H9 (cell line): ENCODE data around the gene EGLN1. TPM values are rescaled to one million over a fixed set of nuclear protein-coding genes. Genes with fewer than 3 reads are reported as not detected.

Experiments
- DNase-seq: peaks from one replicate; pipeline ENCODE4 v3.0.0-alpha.2; 2017
- H2AFZ ChIP-seq: one replicate; pipeline ENCODE4 v1.6.1; 2013; ENCODE audit warnings: mild to moderate bottlenecking, low read length, control low read depth, moderate library complexity
- H2AK5ac ChIP-seq: 2 replicates; pipeline ENCODE4 v1.6.1; 2013; ENCODE audit warnings: low read length, control low read depth, mixed read lengths; ENCODE audit not compliant: insufficient read length
- H2BK120ac ChIP-seq: one replicate; pipeline ENCODE4 v1.6.1; 2013; ENCODE audit warnings: low read depth, mild to moderate bottlenecking, low read length, control low read depth, inconsistent platforms; ENCODE audit not compliant: poor library complexity, severe bottlenecking
- H2BK12ac ChIP-seq: 2 replicates; pipeline ENCODE4 v1.6.1; 2013; ENCODE audit warnings: low read length, control low read depth, mixed read lengths, low read depth; ENCODE audit not compliant: insufficient read length
- H2BK15ac ChIP-seq: 2 replicates; pipeline ENCODE4 v1.6.1; 2013; ENCODE audit warnings: low read depth, low read length, control low read depth
- H2BK20ac ChIP-seq: one replicate; pipeline ENCODE4 v1.6.1; 2013; ENCODE audit warnings: low read depth, mild to moderate bottlenecking, low read length, control low read depth, inconsistent platforms; ENCODE audit not compliant: poor library complexity, severe bottlenecking
- H2BK5ac ChIP-seq: 2 replicates; pipeline ENCODE4 v1.6.1; 2013; ENCODE audit warnings: low read length, control low read depth, mixed read lengths; ENCODE audit not compliant: insufficient read length
- H3K14ac ChIP-seq: 2 replicates; pipeline ENCODE4 v1.6.1; 2013; ENCODE audit warnings: low read length, control low read depth; ENCODE audit not compliant: insufficient read depth
- H3K18ac ChIP-seq: 2 replicates; pipeline ENCODE4 v1.6.1; 2013; ENCODE audit warnings: low read depth, mild to moderate bottlenecking, mixed read lengths, low read length, control low read depth; ENCODE audit not compliant: insufficient read length
- H3K23ac ChIP-seq: 2 replicates; pipeline ENCODE4 v1.6.1; 2013; ENCODE audit warnings: low read length, control low read depth, mixed read lengths, low read depth; ENCODE audit not compliant: insufficient read length
- H3K23me2 ChIP-seq: 2 replicates; pipeline ENCODE4 v1.6.1; 2013; ENCODE audit warnings: low read depth, mild to moderate bottlenecking, mixed read lengths, low read length, control low read depth; ENCODE audit not compliant: insufficient read length, poor library complexity, severe bottlenecking
- H3K27ac ChIP-seq: 2 replicates; pipeline ENCODE4 v1.5.1; 2013; ENCODE audit warnings: low read length, control low read depth, mixed read lengths, low read depth; ENCODE audit not compliant: insufficient read length
- H3K27me3 ChIP-seq: 2 replicates; pipeline ENCODE4 v1.6.1; 2013; ENCODE audit warnings: low read length, control low read depth, inconsistent platforms; ENCODE audit not compliant: insufficient read depth
- H3K4ac ChIP-seq: 2 replicates; pipeline ENCODE4 v1.6.1; 2013; ENCODE audit warnings: low read depth, mild to moderate bottlenecking, control low read depth, inconsistent platforms, low read length, moderate library complexity
- H3K4me1 ChIP-seq: 2 replicates; pipeline ENCODE4 v1.6.1; 2013; ENCODE audit warnings: low read length, control low read depth, inconsistent platforms; ENCODE audit not compliant: insufficient read depth
- H3K4me2 ChIP-seq: 2 replicates; pipeline ENCODE4 v1.6.1; 2013; ENCODE audit warnings: low read length, control low read depth, mixed read lengths; ENCODE audit not compliant: insufficient read length, insufficient read depth
- H3K56ac ChIP-seq: 2 replicates; pipeline ENCODE4 v1.6.1; 2013; ENCODE audit warnings: low read depth, mild to moderate bottlenecking, mixed read lengths, low read length, control low read depth; ENCODE audit not compliant: insufficient read length
- H3K79me1 ChIP-seq: 2 replicates; pipeline ENCODE4 v1.6.1; 2013; ENCODE audit warnings: low read depth, mild to moderate bottlenecking, moderate library complexity, low read length, control low read depth, inconsistent platforms; ENCODE audit not compliant: insufficient read depth, poor library complexity, severe bottlenecking
- H3K79me2 ChIP-seq: 2 replicates; pipeline ENCODE4 v1.6.1; 2013; ENCODE audit warnings: low read length, control low read depth, inconsistent platforms; ENCODE audit not compliant: insufficient read depth
- H3K9ac ChIP-seq: 2 replicates; pipeline ENCODE4 v1.6.1; 2013; ENCODE audit warnings: low read length, control low read depth, mixed read lengths; ENCODE audit not compliant: insufficient read length; ENCODE audit errors: extremely low read depth
- H3K9me3 ChIP-seq: one replicate; pipeline ENCODE4 v1.6.1; 2013; ENCODE audit warnings: low read depth, low read length, inconsistent platforms; ENCODE audit not compliant: control insufficient read depth
- H3T11ph ChIP-seq: one replicate; pipeline ENCODE4 v1.6.1; 2013; ENCODE audit warnings: mild to moderate bottlenecking, low read length, control low read depth, inconsistent platforms
- H4K20me1 ChIP-seq: one replicate; pipeline ENCODE4 v1.6.1; 2013; ENCODE audit not compliant: control insufficient read depth, insufficient read length, insufficient read depth
- H4K5ac ChIP-seq: 2 replicates; pipeline ENCODE4 v1.6.1; 2013; ENCODE audit warnings: low read depth, mild to moderate bottlenecking, mixed read lengths, low read length, control low read depth; ENCODE audit not compliant: insufficient read length
- H4K8ac ChIP-seq: replicated peaks from 2 replicates; pipeline ENCODE4 v1.6.1; 2013; ENCODE audit warnings: low read length, control low read depth, mixed read lengths, low read depth; ENCODE audit not compliant: insufficient read length
- H4K91ac ChIP-seq: 2 replicates; pipeline ENCODE4 v1.6.1; 2013; ENCODE audit warnings: low read depth, mild to moderate bottlenecking, moderate library complexity, mixed read lengths, low read length, control low read depth; ENCODE audit not compliant: insufficient read length
- H3K27ac Mint-ChIP-seq, 3 experiments: 2 replicates in 2 of 3; 3 replicates in 1 of 3; pipeline ENCODE4 v1.8.0; 2020 to 2021; ENCODE audit warnings: mixed read lengths in 3 of 3, mild to moderate bottlenecking in 1 of 3, moderate library complexity in 1 of 3
- H3K27me3 Mint-ChIP-seq: 2 replicates; pipeline ENCODE4 v1.8.0; 2021; ENCODE audit warnings: low read depth, mild to moderate bottlenecking, moderate library complexity, mixed read lengths
- H3K36me3 Mint-ChIP-seq, 3 experiments: 2 replicates in 2 of 3; 3 replicates in 1 of 3; pipeline ENCODE4 v1.8.0; 2020 to 2021; ENCODE audit warnings: low read depth in 3 of 3, mixed read lengths in 3 of 3; ENCODE audit not compliant: insufficient read depth in 1 of 3
- H3K4me1 Mint-ChIP-seq, 2 experiments: 2 replicates each; pipeline ENCODE4 v1.8.0; 2020; ENCODE audit warnings: mixed read lengths in 2 of 2
- H3K4me3 Mint-ChIP-seq, 2 experiments: 2 replicates in 1 of 2; 3 replicates in 1 of 2; pipeline ENCODE4 v1.8.0; 2020 to 2021; ENCODE audit warnings: mild to moderate bottlenecking in 2 of 2, mixed read lengths in 2 of 2, moderate library complexity in 1 of 2
- H3K9me3 Mint-ChIP-seq, 2 experiments: 2 replicates in 1 of 2; 3 replicates in 1 of 2; pipeline ENCODE4 v1.8.0; 2020; ENCODE audit warnings: mild to moderate bottlenecking in 2 of 2, mixed read lengths in 2 of 2, moderate library complexity in 1 of 2
- CTCF ChIP-seq: fragments of 200-600 bp; sonication (generic); conservative IDR thresholded peaks from 3 replicates; pipeline ENCODE4 v1.8.0; 2021; ENCODE audit warnings: antibody characterized with exemption, mild to moderate bottlenecking
- WGBS: extraction: QIAGEN DNeasy Blood & Tissue Kit; methylation state at CpG from one replicate; pipeline ENCODE4 v1.1.7; 2013; ENCODE audit warnings: missing lambda C conversion rate, low lambda C conversion rate, mixed read lengths; ENCODE audit not compliant: insufficient read length; ENCODE audit errors: extremely low coverage; 5-methylcytosine and 5-hydroxymethylcytosine counted together
- total RNA-seq: library from RNA; stranded (reverse); gene quantifications from 2 replicates; pipeline ENCODE4 v1.2.1, GENCODE V29; 2021

Gene EGLN1
- total RNA-seq, 1 experiment from 2014 or later = 8.4 TPM

GRCh38 chr1:231340328-231341013, 81.6 kb downstream of the EGLN1 start:
- no peak overlapping the region for H2AK5ac ChIP-seq
- no peak overlapping the region for H3K4me2 ChIP-seq
- no peak overlapping the region for H2BK5ac ChIP-seq
- H2AFZ ChIP-seq = no peak overlapping the region
- no peaks in the 10 kb centered on the region for H4K20me1 ChIP-seq
- H3K27me3 ChIP-seq = no peaks in the 10 kb centered on the region
- no peak overlapping the region for H2BK15ac ChIP-seq
- H3K4me3 Mint-ChIP-seq = no peak overlapping the region; a peak in 1 of 5 replicates
- no peak overlapping the region for H3K4ac ChIP-seq
- peaks cover 16% of the 10 kb centered on the region for H3K23me2 ChIP-seq
- no peak overlapping the region for H4K8ac ChIP-seq
- no peak overlapping the region for H2BK120ac ChIP-seq
- H3K4me1 Mint-ChIP-seq = peaks cover 22 to 25% of the 10 kb centered on the region in 2 experiments
- TF ChIP-seq CTCF = no peak
- no peak overlapping the region for H3K14ac ChIP-seq
- H3K27ac Mint-ChIP-seq = no peak overlapping the region; a peak in 1 of 7 replicates
- no CpG with 5 or more reads among the region's 6 CpGs for WGBS
- no peak overlapping the region for H3T11ph ChIP-seq
- DNase-seq = no peak
- peaks cover 7% of the 10 kb centered on the region; the same call in 1 of the 2 replicates for H3K4me1 ChIP-seq
- H3K9me3 Mint-ChIP-seq = peaks cover 2 to 4% of the 10 kb centered on the region in 2 experiments; a peak in 2 of 5 replicates
- H3K9me3 ChIP-seq = no peaks in the 10 kb centered on the region
- peaks cover 2% of the 10 kb centered on the region; the same call in 1 of the 2 replicates for H3K27me3 Mint-ChIP-seq
- H3K36me3 Mint-ChIP-seq = peaks cover 15 to 43% (median 29%) of the 10 kb centered on the region in 3 experiments; a peak in 6 of 7 replicates
- peaks cover 3% of the 10 kb centered on the region for H3K79me1 ChIP-seq
- H3K18ac ChIP-seq = no peak overlapping the region
- H3K27ac ChIP-seq = no peak overlapping the region
- H2BK12ac ChIP-seq = no peak overlapping the region
- no peak overlapping the region for H4K5ac ChIP-seq
- no peak overlapping the region for H3K56ac ChIP-seq
- no peak overlapping the region for H4K91ac ChIP-seq
- H3K23ac ChIP-seq = no peak overlapping the region
- H2BK20ac ChIP-seq = no peak overlapping the region
- H3K9ac ChIP-seq = no peak overlapping the region
- peaks cover 13% of the 10 kb centered on the region; the same call in 1 of the 2 replicates for H3K79me2 ChIP-seq
